HG03103 (cell line): Measurements from ENCODE around the gene SLC22A1.
"Not testable (repeated sequence)": the region's sequence is repeated elsewhere in the genome, so short reads cannot be mapped to it uniquely, and the experiment has no call there.

Source experiments
- ATAC-seq: cut with Tn5 transposase; IDR thresholded peaks from one replicate; pipeline ENCODE4 v1.9.1; 2021; ENCODE audit warnings: low read depth; ENCODE audit not compliant: unreplicated experiment

SLC22A1 gene

DNA sequence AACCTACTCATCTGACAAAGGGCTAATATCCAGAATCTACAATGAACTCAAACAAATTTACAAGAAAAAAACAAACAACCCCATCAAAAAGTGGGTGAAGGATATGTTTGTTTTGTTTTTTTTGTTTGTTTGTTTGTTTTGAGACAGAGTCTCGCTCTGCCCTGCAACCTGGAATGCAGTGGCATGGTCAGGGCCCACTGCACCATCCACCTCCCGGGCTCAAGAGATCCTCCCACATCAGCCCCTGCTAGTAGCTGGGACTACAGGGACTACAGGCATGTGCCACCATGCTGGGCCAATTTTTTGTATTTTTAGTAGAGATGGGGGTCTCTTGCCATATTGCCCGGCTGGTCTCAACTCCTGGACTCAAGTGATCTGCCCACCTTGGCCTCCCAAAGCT, 44.3 kb downstream of the SLC22A1 start:
- ATAC-seq, result not testable (repeated sequence)

- no peak for ATAC-seq
Measured at GRCh38 chr6:160167604-160168399, 46.2 kb downstream of the SLC22A1 start.

DNA sequence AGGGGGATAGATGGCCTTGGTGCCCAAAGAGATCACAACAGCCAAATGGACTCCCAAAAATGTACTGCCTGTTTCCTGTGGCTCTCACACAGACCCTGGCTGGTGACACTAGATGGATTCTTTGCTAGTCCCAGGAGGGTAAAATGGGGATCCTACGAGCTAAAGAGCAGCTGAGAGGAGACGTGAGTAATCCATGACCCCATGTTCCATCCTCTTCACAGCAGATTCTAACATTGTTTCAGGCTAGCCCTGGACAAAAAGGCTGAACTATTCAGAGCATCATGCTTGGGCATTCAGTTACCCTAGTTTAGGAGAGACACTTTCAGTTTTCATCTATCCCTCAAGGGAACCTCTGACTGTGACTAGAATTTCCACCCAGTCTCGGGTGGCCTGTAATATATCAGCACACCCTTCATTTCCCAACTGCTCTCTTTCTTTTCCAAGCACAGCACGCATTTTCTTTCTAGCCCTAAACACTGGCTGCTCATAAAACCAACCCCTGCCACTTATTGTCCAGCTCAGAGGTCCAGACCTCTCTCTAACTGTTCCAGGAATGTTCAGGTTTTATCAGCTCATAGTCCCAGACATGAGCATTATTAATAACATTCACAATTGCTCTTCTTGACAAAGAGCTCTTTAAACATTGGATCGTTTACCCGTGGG, 48.5 kb downstream of the SLC22A1 start:
- ATAC-seq, result no peak

DNA sequence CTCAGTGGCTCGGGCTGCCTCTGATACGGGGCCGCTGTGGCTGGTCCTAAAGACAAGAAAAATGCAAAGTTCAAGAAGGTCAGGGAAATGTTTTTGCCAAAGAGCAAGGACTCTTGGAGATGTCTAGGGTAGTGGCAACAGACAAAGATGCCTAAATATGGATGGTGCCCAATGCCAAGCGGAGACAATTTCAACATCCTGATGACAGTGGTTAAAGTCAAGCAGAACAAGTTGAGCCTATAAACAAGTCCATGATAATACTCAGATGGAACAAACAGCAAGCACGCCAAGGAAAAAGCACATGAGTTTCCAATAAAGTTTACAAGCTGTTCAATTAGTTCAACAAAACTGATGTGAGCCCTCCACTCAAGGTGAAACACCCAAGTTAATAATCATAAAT, 51.1 kb downstream of the SLC22A1 start:
- no peak for ATAC-seq

DNA sequence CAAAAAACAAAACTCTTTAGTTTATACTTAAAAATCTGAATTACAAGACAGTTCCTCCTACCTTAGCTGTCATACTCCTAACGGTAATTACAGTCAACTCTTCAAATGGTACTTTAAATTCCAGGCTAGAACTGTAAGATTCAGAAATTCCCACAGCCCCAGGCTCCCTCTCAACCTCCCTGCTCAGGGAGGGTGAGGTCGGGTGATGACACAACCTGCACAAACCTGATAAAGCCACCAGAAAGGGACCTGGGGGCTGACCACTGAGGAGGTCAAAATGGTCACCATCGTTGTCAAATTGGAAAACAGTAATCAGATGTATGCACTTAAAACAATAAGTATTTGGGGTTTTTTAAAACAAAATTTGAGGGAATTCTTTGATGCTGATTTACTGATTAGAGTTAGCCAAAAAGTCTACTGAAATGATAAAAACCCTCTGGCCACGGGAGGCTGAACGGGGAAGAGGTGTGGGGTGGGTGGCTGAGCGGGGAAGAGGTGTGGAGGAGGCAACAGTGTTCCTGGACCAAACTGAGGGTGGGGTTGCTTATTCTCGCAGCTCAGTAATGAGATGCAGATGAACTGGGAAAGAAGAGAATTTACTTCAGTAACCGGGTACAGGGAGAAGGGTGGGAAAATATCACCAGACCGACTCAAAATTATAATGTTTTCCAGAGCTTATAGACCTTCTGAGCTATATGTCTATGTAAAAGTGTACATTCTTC, 52.4 kb downstream of the SLC22A1 start:
- ATAC-seq, result no peak

GRCh38 chr6:160174681-160175080, 53.1 kb downstream of the SLC22A1 start:
- no peak for ATAC-seq

- no peak for ATAC-seq
Measured at GRCh38 chr6:160177220-160177619, 55.6 kb downstream of the SLC22A1 start.

GRCh38 chr6:160178271-160178670, 56.7 kb downstream of the SLC22A1 start:
- no peak for ATAC-seq

- no peak for ATAC-seq
Measured at GRCh38 chr6:160180706-160181105, 59.1 kb downstream of the SLC22A1 start.

- ATAC-seq, result no peak
Measured at GRCh38 chr6:160188773-160189172, 67.2 kb downstream of the SLC22A1 start.

GRCh38 chr6:160190081-160190480, 68.5 kb downstream of the SLC22A1 start:
- no peak for ATAC-seq

DNA sequence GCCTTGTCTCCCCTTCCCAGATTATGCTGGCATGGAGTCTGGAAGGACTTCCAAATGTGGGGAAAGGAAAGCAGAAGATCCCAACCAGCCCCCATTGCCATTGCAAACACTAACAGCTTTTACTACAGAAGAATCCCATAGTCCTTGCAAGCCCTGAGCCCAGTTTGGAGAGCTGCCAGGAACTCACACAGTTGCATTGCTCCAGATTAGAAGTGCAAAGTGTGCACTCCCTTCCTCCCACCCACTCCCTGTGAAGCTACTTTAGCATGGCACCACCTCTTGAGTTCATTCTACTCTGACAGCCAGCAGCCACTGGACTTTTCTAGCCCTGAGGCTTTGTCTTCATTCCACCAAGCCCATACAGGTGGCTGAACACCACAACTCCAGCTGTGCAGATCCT, 69.4 kb downstream of the SLC22A1 start:
- no peak for ATAC-seq

DNA sequence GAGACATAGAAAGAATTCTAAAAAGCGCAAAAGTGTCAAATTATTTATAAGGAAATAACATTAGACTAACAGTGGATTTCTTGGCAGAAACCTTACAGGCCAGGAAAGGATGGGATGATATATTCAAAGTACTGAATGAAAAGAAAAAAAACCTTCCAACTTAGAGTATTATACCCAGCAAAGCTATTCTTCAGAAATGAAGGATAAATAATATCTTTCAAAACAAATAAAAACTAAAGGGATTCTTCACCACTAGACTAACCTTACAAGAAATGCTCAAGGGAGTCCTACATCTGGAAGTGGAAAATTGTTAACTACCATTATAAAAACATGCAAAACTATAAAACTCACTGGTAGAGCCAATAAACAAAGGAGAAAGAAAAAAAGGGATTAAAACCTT, 71.2 kb downstream of the SLC22A1 start:
- ATAC-seq, result no peak

- no peak for ATAC-seq
Measured at GRCh38 chr6:160194808-160195207, 73.2 kb downstream of the SLC22A1 start.

DNA sequence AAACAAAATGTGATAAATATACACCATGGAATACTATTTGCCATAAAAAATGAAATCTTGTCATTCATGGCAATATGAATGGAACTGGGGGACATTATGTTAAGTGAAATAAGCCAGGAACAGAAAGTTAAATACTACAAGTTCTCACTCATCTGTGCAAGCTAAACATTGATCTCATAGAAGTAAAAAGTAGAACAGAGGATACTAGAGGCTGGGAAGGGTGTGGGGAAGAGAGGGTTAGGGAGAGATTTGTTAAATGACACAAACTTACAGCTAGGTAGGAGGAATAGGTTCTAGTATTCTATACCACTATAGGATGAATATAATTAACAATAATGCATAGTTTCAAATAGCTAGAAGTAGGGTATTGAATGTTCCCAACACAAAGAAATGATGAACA, 76.0 kb downstream of the SLC22A1 start:
- ATAC-seq, result no peak

GRCh38 chr6:160198606-160199211, 77.1 kb downstream of the SLC22A1 start:
- no peak for ATAC-seq

DNA sequence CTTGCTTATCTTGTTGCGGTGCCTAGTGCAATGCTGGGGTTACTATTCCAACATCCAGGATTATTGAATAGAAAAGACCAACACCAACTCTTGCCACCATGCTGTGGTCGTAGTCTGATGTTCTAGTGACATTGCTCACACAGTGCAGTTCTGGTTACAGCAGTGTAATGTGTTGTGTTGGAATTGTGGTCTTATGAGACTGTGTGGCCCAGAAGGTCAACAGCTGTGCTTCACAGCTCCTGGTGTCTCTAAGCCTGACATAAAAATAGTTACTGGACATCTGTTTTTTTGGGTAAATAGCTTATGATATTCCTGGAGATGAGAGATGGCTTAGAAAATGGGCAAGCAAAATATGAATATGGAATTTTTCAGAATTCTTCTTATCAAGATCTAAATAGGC, 79.4 kb downstream of the SLC22A1 start:
- no peak for ATAC-seq

DNA sequence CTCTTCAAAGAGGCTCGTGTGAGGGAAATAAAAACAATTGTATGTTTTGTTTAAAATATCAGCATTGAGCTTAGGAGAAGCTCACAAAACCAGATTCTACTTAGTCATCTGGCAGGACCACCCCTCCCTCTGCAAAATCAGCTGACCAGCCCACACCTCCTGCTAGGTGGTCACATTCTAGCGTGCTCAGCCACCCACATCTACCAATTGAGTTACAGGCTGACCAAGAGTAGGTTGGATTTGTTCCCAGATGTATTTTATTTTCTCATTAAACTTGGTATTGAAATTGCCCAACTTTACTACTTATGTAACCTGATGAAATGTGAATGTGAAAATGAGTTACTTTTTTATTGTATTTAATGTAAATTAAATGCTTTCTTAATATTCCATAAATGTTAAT, 80.8 kb downstream of the SLC22A1 start:
- no peak for ATAC-seq

- ATAC-seq, result no peak
Measured at GRCh38 chr6:160203076-160203475, 81.5 kb downstream of the SLC22A1 start.

DNA sequence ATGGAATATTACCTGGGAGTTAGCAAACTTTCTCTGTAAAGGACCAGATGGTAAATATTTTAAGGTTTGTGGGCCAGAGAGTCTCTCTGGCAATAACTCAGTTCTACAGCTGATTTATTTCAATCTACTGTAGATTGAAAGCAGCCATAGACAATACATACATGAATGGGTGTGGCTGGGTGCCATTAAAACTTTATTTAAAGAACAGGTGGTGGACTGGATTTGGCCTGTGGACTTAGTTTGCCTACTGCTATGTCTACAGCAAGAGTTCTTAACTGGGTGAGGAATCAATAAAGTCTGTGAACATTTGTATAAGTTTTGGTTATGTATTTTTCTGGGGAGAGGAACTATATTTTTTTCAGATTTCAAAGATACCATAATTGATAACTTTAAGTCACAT, 81.9 kb downstream of the SLC22A1 start:
- ATAC-seq, result no peak

DNA sequence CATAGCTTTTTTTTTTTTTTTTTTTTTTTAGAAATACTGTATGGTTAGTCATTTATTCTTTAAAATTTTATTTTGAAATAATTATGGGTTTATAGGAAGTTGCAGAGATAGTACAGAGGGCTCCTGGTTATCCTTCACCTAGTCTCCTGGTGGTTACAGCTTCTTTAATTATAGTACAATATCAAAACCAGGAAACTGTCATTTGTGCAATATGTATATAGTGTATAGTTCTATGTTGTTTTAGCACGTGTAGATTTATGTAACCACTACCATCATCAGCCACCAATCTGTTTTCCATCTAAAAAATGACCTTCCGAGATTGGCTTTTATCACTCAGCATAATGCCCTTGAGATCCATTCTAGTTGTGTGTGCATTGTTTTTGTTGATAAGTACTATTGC, 82.3 kb downstream of the SLC22A1 start:
- ATAC-seq, result no peak
